Psoas muscle (tissue), 8 donors: Measurements from ENCODE around the gene CYP27B1. TPM values are rescaled to one million over a fixed set of nuclear protein-coding genes. Genes with fewer than 3 reads are reported as not detected.

ENCODE experiments used
- ATAC-seq, 4 donors: fragments of 200-7000 bp; cut with Tn5 transposase; one replicate each; pipeline ENCODE4 v1.9.1; 2020; ENCODE audit warnings: moderate library complexity in 3 of 4, mild to moderate bottlenecking in 2 of 4
- DNase-seq, 2 donors: peaks; one replicate each; pipeline ENCODE4 v3.0.0-alpha.2; 2020
- H3K27ac ChIP-seq: fragments of 200-600 bp; one replicate; pipeline ENCODE4 v1.8.0; 2022
- H3K27me3 ChIP-seq, 3 donors: fragments of 200-600 bp in 1 of 3; one replicate each; pipeline versions ENCODE4 v1.6.1 to v1.8.0; 2013 to 2022; ENCODE audit warnings: low read length in 2 of 3, mild to moderate bottlenecking in 2 of 3, moderate library complexity in 1 of 3; ENCODE audit not compliant: insufficient read depth in 3 of 3
- H3K36me3 ChIP-seq, 2 donors: fragments of 200-600 bp in 1 of 2; one replicate each; pipeline versions ENCODE4 v1.6.1 to v1.8.0; 2013 to 2022; ENCODE audit warnings: low read depth in 1 of 2, mild to moderate bottlenecking in 1 of 2, moderate library complexity in 1 of 2; ENCODE audit not compliant: insufficient read depth in 1 of 2
- H3K4me1 ChIP-seq: fragments of 200-600 bp; one replicate; pipeline ENCODE4 v1.8.0; 2022
- H3K4me3 ChIP-seq: fragments of 200-600 bp; one replicate; pipeline ENCODE4 v1.8.0; 2022; ENCODE audit warnings: mild to moderate bottlenecking
- H3K9me3 ChIP-seq: fragments of 200-600 bp; one replicate; pipeline ENCODE4 v1.8.0; 2022
- CTCF ChIP-seq: fragments of 200-600 bp; IDR thresholded peaks from one replicate; pipeline ENCODE4 v1.8.0; 2022; ENCODE audit warnings: antibody characterized with exemption
- WGBS, 3 donors: extraction: QIAGEN DNeasy Blood & Tissue Kit; methylation state at CpG; one replicate each; pipeline versions ENCODE4 v1.1.6 to v1.1.7; 2013; 5-methylcytosine and 5-hydroxymethylcytosine counted together
- intact Hi-C, 2 donors: fragments of 100-400 bp; cut with DNase I; formaldehyde crosslinking; loops; one replicate each; pipeline versions ENCODE4 v1.11.0 to v1.14.2; 2022
- polyA plus RNA-seq, 3 donors: library from polyadenylated mRNA; stranded (reverse); fragments of 200-250 nt; gene quantifications; one replicate each; pipeline ENCODE4 v1.2.3, GENCODE V29; 2013
- total RNA-seq, 4 donors: library from RNA; stranded (reverse); fragmentation: NEBNext Ultra II Directional in 2 of 4; extraction: Animal tissue kit (Norgen Biotek cat#: 25700) in 2 of 4; gene quantifications; one replicate each; pipeline versions ENCODE4 v1.2.1 to v1.2.4, GENCODE V29; 2021 to 2023
- donor health status: healthy with polysubstance abuse.
- donor health status: DM: no; HTN: no; CAD: no; lungs with moderate emphysema.
- donor health status: Bipolar disorder and iron deficiency.
- donor health status: healthy.
- donor health status: DM: yes; HTN: yes; CAD: no.
- donor health status: DM: no; HTN: no; CAD: no.
- donor health status: DM: no; HTN: no; CAD: no.
- donor health status: DM: yes; HTN: yes; CAD: no.

CYP27B1 gene
- total and polyA plus RNA-seq, 7 donors: 0.06 to 0.54 (median 0.42) TPM; not detected in 2

- no peaks in the 10 kb centered on the region for H3K27me3 ChIP-seq
- peaks cover 7 to 94% of the 10 kb centered on the region in 2 donors for H3K36me3 ChIP-seq
- H3K27ac ChIP-seq: no peak overlapping the region
- intact Hi-C loops: no loop called here
- peak in 1 of 4 donors; percentile 27 for ATAC-seq
- 54 to 84% (median 61%) methylated on average over 1 of the region's 1 CpG for WGBS, 3 donors
- H3K4me1 ChIP-seq: no peaks in the 10 kb centered on the region
- no peaks in the 10 kb centered on the region for H3K9me3 ChIP-seq
- TF ChIP-seq CTCF: no peak
- DNase-seq: no peak
- no peak overlapping the region for H3K4me3 ChIP-seq
Observed at GRCh38 chr12:57793920-57794319, 27.0 kb upstream of the CYP27B1 start.

GRCh38 chr12:57783861-57784260 is 17.0 kb upstream of the CYP27B1 start:
- intact Hi-C loops: no loop called here
- H3K27ac ChIP-seq: no peak overlapping the region
- peak overlapping the region; percentile 83 for H3K4me3 ChIP-seq
- no peak for TF ChIP-seq CTCF
- no peaks in the 10 kb centered on the region for H3K27me3 ChIP-seq
- H3K36me3 ChIP-seq: peaks cover 9 to 61% of the 10 kb centered on the region in 2 donors
- WGBS, 3 donors: 90 to 91% (median 90%) methylated on average over 11 of the region's 11 CpGs
- ATAC-seq (no peak), DNase-seq (no peak)
- H3K4me1 ChIP-seq: peaks cover 17% of the 10 kb centered on the region
- no peaks in the 10 kb centered on the region for H3K9me3 ChIP-seq

GRCh38 chr12:57783466-57783801 is 16.6 kb upstream of the CYP27B1 start:
- intact Hi-C loops: no loop called here
- H3K27ac ChIP-seq: peak overlapping the region; percentile 84

GRCh38 chr12:57782608-57783465 is 16.0 kb upstream of the CYP27B1 start, which contains the start of gene TSFM:
Gene TSFM (plus strand): TSS chr12:57782787. CDS start chr12:57782802, 15 bp downstream.
- peak; percentile 96 to 99 (median 98) for ATAC-seq
- H3K27ac ChIP-seq: peak within 1 kb of the TSS; percentile 84
- H3K36me3 ChIP-seq: peaks cover 9 to 51% of the 10 kb centered on the region in 2 donors
- DNase-seq: peak; percentile 98 to 99
- H3K27me3 ChIP-seq: no peaks in the 10 kb centered on the region
- WGBS, 3 donors: 0 to 1% (median 1%) methylated on average over 43 to 45 of the region's 45 CpGs
- no peaks in the 10 kb centered on the region for H3K9me3 ChIP-seq
- intact Hi-C loops: loop anchor here in 1 of 2 donors (1.0 kb wide), 1 partner anchor 122 kb away; no protein-coding TSS in a partner anchor
- H3K4me1 ChIP-seq: peaks cover 17% of the 10 kb centered on the region
- peak within 1 kb of the TSS; percentile 83 for H3K4me3 ChIP-seq
- TF ChIP-seq CTCF: peak; percentile 88

More at GRCh38 chr12:57783466-57783801, 16.6 kb upstream of the CYP27B1 start:
- DNase-seq (no peak), ATAC-seq (no peak)
- Histone ChIP-seq H3K27me3 (no peaks in the 10 kb centered on the region), H3K9me3 (no peaks in the 10 kb centered on the region), H3K36me3 (peaks cover 9 to 57% of the 10 kb centered on the region in 2 donors), H3K4me3 (peak overlapping the region; percentile 83), H3K4me1 (peaks cover 17% of the 10 kb centered on the region)
- TF ChIP-seq CTCF: no peak
- WGBS, 3 donors: 77 to 82% (median 78%) methylated on average over 12 of the region's 12 CpGs
